NCI-H69 (cell line): ENCODE results near the gene DNTTIP2.
"Not testable (repeated sequence)": the region's sequence is repeated elsewhere in the genome, so short reads cannot be mapped to it uniquely, and the experiment has no call there.

Source experiments
- DNase-seq: peaks from one replicate; lab custom pipeline; 2025; lab: John Stamatoyannopoulos, UW

DNTTIP2 gene

GRCh38 chr1:93840956-93841482 is 38.0 kb downstream of the DNTTIP2 start:
- no peak for DNase-seq

- DNase-seq, result no peak
Measured at GRCh38 chr1:93839753-93840152, 39.3 kb downstream of the DNTTIP2 start.

- DNase-seq, result no peak
Measured at GRCh38 chr1:93839307-93839706, 39.7 kb downstream of the DNTTIP2 start.

- DNase-seq, result no peak
Measured at GRCh38 chr1:93837961-93838360, 41.0 kb downstream of the DNTTIP2 start.

GRCh38 chr1:93833293-93833692 is 45.7 kb downstream of the DNTTIP2 start:
- not testable (repeated sequence) for DNase-seq

- peak; percentile 3 for DNase-seq
Measured at GRCh38 chr1:93829061-93829460, 49.9 kb downstream of the DNTTIP2 start.

- no peak for DNase-seq
Measured at GRCh38 chr1:93828367-93828755, 50.6 kb downstream of the DNTTIP2 start.

- no peak for DNase-seq
Measured at GRCh38 chr1:93827633-93828366, 51.2 kb downstream of the DNTTIP2 start.

- peak; percentile 60 for DNase-seq
Measured at GRCh38 chr1:93827128-93827527, 51.9 kb downstream of the DNTTIP2 start.

GRCh38 chr1:93824834-93825233 is 54.2 kb downstream of the DNTTIP2 start:
- no peak for DNase-seq

GRCh38 chr1:93822730-93823425 is 56.1 kb downstream of the DNTTIP2 start:
- DNase-seq, result no peak

GRCh38 chr1:93821423-93822144 is 57.4 kb downstream of the DNTTIP2 start:
- DNase-seq, result no peak

- no peak for DNase-seq
Measured at GRCh38 chr1:93820554-93821422, 58.2 kb downstream of the DNTTIP2 start.

- no peak for DNase-seq
Measured at GRCh38 chr1:93818570-93818959, 60.4 kb downstream of the DNTTIP2 start.

- DNase-seq, result no peak
Measured at GRCh38 chr1:93817819-93818569, 61.0 kb downstream of the DNTTIP2 start.

- peak; percentile 34 for DNase-seq
Measured at GRCh38 chr1:93816970-93817678, 61.9 kb downstream of the DNTTIP2 start.
